C4-2B (cell line): ENCODE measurements around the gene PLXDC2.
"Not testable (repeated sequence)": the region's sequence is repeated elsewhere in the genome, so short reads cannot be mapped to it uniquely, and the experiment has no call there.

Experiments
- H3K27ac ChIP-seq: fragments of 450-650 bp; 2 replicates; pipeline ENCODE4 v1.5.1; 2017
- ZFX ChIP-seq: fragments of 450-650 bp; IDR thresholded peaks from 2 replicates; pipeline ENCODE4 v1.6.1; 2017
- TF ChIP-seq, protein P1 (sequence below): fragments of 450-650 bp; conservative IDR thresholded peaks from 2 replicates; pipeline ENCODE4 v1.5.1; 2017; ENCODE audit warnings: mild to moderate bottlenecking

Gene PLXDC2

GRCh38 chr10:20181434-20181833 lies 365.2 kb downstream of the PLXDC2 start:
- TF ChIP-seq, protein P1, sequence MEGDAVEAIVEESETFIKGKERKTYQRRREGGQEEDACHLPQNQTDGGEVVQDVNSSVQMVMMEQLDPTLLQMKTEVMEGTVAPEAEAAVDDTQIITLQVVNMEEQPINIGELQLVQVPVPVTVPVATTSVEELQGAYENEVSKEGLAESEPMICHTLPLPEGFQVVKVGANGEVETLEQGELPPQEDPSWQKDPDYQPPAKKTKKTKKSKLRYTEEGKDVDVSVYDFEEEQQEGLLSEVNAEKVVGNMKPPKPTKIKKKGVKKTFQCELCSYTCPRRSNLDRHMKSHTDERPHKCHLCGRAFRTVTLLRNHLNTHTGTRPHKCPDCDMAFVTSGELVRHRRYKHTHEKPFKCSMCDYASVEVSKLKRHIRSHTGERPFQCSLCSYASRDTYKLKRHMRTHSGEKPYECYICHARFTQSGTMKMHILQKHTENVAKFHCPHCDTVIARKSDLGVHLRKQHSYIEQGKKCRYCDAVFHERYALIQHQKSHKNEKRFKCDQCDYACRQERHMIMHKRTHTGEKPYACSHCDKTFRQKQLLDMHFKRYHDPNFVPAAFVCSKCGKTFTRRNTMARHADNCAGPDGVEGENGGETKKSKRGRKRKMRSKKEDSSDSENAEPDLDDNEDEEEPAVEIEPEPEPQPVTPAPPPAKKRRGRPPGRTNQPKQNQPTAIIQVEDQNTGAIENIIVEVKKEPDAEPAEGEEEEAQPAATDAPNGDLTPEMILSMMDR, result no peak
- TF ChIP-seq ZFX, result no peak
- no peak overlapping the region for H3K27ac ChIP-seq

DNA sequence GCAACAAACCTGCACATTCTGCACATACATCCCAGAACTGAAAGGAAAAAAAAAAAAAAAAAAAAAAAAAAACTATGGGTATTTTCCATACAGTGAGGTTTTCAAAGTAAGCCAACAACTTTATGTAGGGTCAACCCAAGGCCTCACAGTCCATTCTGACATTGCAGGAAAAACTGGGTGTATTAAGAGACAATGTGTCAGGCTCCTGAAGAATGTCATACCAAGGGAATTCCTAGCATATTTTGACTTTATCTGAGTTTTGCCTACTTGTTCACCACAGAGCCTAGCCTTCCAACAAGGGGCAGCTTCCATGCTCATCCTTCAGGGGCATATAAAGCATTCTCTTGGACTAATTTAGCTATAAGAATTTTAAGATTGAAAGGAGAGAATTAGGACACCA lies 368.9 kb downstream of the PLXDC2 start:
- no peak overlapping the region for H3K27ac ChIP-seq
- TF ChIP-seq, protein P1, result no peak
- no peak for TF ChIP-seq ZFX

GRCh38 chr10:20191392-20191791 lies 375.2 kb downstream of the PLXDC2 start:
- not testable (repeated sequence) for H3K27ac ChIP-seq

DNA sequence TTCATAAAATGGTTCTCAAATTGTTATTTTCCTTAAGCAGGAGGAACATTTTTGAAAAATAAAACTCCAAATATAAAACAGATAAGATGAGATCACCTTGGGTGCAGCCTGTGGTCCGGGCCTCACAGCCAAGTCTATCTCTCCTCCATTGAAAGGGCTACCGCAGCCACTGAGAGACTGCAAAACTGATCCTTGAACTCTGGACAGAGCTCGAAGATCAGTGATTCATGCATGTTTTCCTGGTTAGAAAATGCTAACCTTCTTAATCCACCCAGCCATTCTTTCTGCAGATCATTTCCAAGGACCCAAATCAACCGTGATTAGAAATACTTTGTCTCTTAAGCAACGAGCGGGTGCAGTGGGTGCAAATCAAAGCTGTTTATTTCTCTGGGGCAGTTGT lies 378.8 kb downstream of the PLXDC2 start:
- TF ChIP-seq, protein P1, result no peak
- TF ChIP-seq ZFX, result no peak
- H3K27ac ChIP-seq, result no peak overlapping the region

- no peak for TF ChIP-seq ZFX
- TF ChIP-seq, protein P1, result no peak
- no peak overlapping the region for H3K27ac ChIP-seq
These were observed 384.5 kb downstream of the PLXDC2 start for GRCh38 chr10:20200758-20201157.

GRCh38 chr10:20202337-20202736 lies 386.1 kb downstream of the PLXDC2 start:
- TF ChIP-seq, protein P1, result no peak
- no peak for TF ChIP-seq ZFX
- no peak overlapping the region for H3K27ac ChIP-seq

DNA sequence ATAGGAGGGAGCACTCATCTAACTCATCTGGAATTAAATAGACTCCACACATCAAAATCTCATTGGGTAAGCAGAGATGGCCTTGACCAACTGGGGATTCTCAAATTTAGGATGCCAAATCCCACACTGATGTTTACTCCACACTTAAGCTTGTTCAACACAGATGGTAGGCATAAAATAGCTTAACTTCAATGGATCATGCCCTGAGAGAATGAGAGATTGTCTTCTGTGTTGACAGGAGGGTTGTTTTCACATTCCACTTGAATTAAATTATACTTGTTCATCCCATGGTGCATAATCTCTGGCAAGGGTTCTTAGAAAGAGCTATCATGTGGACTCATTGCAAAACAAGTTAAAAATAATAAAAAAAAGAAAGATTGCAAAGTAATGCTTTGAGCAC lies 391.4 kb downstream of the PLXDC2 start:
- H3K27ac ChIP-seq, result no peak overlapping the region
- TF ChIP-seq, protein P1, result no peak
- TF ChIP-seq ZFX, result no peak

DNA sequence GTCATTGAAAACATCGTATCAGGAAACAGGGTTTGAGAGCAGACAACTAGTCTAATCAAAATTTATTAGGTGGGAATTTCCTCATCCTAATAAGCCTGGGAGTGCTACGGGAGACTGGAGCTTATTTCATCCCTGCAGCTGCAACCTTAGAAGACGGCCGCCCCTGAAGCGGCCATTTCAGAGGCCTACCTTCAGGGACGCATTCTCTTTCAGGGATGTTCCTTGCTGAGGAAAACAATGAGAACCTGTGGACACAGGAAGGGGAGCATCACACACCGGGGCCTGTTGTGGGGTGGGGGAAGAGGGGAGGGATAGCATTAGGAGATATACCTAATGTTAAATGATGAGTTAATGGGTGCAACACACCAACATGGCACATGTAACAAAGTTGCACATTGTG lies 392.9 kb downstream of the PLXDC2 start:
- not testable (repeated sequence) for H3K27ac ChIP-seq
